GM18907 (cell line): ENCODE measurements around the gene SIAH3.
"Not testable (repeated sequence)": the region's sequence is repeated elsewhere in the genome, so short reads cannot be mapped to it uniquely, and the experiment has no call there.

Experiments used
- ATAC-seq: cut with Tn5 transposase; IDR thresholded peaks from one replicate; pipeline ENCODE4 v1.9.1; 2021; ENCODE audit warnings: mild to moderate bottlenecking, moderate library complexity; ENCODE audit not compliant: unreplicated experiment

The SIAH3 gene

GRCh38 chr13:45784755-45785675 is 66.5 kb downstream of the SIAH3 start:
- ATAC-seq = no peak

- no peak for ATAC-seq
Observed at GRCh38 chr13:45783346-45784043, 68.1 kb downstream of the SIAH3 start.

DNA sequence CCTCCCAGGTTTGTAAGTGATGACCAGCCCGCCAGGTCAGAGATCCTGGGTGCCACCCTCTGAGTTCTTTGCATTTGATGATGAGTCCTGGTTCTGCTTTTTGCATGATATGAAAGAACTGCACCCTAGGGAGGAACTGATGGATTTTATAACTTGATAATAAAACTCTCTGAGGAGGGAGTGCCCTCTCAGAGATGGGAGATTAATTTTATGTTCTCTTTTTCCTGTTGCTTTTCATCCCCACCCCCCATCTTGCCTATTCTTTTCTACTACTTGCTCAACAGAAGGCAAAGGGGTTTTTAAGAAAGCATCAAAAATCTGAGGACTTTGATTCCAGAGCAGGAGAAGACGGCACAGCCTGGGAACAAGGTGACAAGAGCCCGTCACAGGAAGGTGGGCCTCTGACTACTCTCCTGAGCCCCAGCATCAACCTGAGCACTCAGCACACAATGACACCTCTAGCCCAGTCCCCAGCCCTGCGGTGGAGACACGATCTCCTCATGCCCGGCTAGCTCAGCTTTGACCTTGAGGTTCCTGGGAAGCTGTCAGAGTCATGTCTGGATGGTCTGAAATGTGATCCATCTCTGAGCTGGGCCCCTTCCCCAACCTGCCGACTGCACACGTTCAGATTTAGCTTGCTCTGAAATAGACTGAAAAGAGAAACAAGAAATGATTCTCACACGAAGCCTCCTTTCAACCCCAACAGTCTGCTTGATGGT is 69.1 kb downstream of the SIAH3 start:
- ATAC-seq = no peak

GRCh38 chr13:45781553-45782326 is 69.8 kb downstream of the SIAH3 start:
- no peak for ATAC-seq

- ATAC-seq = no peak
Observed at GRCh38 chr13:45779901-45780300, 71.7 kb downstream of the SIAH3 start.

DNA sequence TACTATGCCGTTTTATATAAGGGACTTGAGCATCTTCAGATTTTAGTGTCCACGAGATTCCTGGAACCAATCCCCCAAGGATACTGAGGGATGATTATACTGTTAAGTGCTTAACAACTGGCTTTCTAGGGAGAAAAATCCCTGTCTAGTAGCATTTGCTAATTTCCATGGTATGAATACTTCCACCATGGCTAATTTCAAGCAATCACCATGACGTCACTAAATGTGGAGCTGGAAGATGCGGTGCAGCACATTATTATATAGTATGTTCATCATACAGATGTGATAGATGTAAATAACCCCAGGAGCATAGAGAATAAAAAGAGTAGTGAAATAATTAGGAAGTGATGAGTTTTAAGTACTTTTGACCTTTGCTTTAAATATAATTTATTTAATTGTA is 72.7 kb downstream of the SIAH3 start:
- no peak for ATAC-seq

DNA sequence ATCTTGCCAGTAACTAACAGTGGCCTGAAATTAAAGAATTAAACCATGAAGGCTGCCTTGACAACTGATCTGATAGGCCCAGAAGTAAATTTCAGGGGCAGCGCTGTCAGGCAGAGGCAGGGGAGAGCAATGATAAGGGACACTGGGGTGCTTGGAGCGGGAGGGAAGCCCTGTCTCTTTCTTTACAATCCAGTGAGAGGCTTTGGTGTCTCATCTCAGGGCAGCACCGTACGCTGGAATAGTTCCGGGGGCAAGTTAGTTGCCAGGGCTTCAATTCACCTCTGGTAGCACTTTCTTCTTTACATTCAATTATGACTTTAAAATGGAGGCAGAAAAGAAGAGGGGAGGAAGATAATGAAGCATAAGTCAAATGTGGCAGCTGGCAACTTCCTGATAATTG is 74.8 kb downstream of the SIAH3 start:
- ATAC-seq = no peak

DNA sequence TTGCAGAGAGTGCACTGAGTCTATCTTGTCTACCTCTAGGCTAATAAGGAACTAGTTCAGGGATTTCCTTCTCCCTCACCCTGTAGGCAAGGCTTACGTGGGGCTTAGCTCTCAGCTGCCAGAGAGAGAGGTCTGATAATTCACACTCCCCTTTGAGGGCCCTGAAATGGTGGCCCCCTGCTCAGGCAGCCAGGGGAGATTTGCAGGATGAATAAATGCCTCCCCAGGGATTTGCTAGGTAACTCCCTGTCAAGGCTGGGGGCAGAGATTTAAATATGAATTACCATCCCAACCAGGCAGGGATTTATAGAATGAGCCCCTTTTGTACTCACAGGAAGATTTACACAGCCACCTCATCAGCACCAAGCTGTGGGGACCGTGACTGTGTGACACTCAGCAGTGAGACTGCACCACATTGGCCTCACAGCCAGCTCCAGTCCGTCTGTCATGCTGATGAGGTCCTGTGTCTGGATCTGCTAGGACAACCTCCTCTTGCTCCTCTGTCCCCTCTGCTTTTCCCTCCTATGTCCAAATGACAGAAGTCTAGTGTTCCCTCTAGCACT is 76.1 kb downstream of the SIAH3 start:
- ATAC-seq = no peak

DNA sequence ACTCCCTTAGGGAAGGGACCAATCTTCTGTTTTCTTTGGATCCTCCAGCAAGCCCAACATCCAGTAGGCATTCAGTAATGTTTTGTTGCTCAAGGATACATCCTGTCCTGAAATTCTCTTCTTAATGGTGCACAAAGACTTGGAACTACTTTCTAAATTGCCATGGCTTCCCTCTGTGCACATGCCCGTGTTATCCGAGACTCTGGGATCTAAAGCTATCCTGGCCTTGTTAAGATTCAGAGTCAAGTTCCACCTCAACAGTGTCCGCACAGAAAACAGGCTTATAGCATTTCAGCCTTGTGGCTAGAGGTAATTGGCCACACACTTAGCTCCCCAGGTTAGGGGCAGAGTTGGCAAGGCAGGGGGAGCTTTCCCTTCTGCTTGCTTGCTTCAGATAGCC is 77.6 kb downstream of the SIAH3 start:
- ATAC-seq = no peak

DNA sequence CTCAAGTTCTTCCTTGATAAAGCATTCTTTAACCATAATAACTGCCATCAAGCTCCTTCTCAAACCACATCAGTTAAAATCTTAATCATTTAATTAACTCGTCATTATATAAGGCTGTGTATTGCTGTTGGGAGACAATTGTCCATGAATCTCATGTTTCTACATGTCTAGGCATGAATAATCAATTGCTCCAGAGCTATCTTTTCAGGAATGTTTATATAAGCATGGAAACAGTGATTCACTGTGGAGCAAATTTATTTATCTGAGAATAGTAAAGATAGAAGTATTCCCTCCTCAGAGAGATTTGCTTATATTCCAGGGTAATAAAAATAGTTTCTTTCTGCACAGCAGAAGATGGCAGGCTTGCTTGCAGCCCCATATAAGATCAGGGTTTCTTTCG is 78.3 kb downstream of the SIAH3 start:
- no peak for ATAC-seq

- ATAC-seq = no peak
Observed at GRCh38 chr13:45770886-45771285, 80.7 kb downstream of the SIAH3 start.

DNA sequence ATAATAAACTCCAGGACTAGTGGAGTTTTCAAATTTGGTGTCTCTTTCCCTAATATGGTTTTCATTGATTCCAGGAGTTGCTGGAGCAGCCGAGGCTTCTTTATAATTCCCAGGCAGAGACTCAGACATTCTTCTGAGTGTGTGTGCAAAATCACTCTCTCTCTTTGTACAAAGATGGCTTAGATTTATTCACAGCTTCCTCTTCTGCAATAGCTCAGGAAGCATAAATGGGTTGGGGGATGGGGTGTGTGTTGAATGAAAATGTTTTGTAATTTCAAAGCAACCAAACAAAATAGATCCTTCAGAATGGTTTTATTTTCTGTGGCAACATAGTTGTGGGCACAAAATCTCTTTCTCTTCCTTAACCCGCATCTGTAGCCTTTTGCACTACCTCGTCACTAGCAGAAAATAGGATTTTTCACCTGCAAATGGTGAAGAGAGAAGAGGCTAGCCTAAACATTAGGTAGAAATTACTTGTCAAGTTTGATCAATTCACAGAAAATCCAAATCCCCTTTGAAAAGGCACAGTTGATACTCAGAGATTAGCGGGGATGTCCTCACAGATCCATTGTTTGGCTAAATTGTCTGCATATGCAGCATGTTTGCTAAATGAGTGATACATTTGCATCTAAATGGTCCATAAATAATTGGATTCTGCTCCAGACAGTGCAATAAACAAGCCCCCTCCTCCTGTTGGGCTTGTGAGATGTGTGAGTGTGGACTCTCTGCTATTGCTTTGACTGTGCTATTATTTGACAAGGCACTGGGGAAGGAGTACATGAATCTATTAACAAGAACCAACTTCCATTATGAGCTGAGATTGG is 82.7 kb downstream of the SIAH3 start:
- no peak for ATAC-seq

- ATAC-seq = no peak
Observed at GRCh38 chr13:45765464-45765863, 86.1 kb downstream of the SIAH3 start.

GRCh38 chr13:45763419-45763818 is 88.1 kb downstream of the SIAH3 start:
- ATAC-seq = no peak

DNA sequence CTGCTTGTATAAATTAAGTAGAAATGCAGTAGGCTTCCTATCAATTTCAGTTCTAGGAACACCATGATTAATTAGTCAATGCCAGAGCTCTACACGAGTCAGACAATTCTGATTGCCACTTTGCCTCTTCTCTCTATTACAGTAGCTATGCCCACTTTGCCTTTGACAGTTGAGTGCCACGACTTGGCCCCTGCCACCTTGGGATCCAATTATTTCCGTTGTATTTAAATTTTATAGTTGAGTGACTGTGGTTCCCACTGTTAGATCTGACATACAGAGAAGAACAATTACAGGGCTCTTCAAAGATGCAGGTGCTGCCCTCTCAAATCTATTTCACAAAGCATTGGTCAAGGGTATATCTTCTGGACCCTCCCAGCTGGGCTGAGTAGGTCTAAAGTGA is 94.0 kb downstream of the SIAH3 start:
- ATAC-seq = not testable (repeated sequence)

DNA sequence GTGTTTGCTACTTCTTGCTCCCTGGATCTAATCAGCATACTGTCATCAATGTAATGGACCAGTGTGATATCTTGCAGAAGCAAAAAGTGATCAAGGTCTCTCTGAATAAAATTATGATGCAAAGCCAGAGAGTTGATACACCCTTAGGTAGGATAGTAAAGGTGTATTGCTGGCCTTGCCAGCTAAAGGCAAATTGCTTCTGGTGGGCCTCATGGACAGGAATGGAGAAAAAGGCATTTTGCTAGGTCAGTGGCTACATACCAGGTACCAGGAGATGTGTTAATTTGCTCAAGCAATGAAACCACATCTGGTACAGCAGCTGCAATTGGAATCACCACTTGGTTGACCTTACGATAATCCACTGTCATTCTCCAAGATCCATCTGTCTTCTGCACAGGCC is 95.1 kb downstream of the SIAH3 start:
- ATAC-seq = not testable (repeated sequence)

DNA sequence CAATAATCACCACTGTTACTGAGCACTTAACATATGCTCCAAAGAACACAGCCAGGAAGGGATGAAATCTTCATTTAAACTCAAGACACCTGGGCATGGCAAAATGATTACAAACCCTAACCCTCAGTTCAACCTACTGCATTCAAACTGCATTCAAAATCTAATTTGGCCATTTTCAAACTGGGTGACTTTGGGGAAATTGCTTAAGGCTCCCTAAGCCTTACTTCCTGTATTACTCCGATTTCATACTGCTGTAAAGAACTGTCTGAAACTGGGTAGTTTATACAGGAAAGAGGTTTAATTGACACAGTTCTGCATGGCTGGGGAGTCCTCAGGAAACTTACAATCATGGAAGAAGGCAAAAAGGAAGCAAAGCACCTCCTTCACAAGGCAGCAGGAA is 99.0 kb downstream of the SIAH3 start:
- ATAC-seq = no peak

- no peak for ATAC-seq
Observed at GRCh38 chr13:45751885-45752284, 99.7 kb downstream of the SIAH3 start.

DNA sequence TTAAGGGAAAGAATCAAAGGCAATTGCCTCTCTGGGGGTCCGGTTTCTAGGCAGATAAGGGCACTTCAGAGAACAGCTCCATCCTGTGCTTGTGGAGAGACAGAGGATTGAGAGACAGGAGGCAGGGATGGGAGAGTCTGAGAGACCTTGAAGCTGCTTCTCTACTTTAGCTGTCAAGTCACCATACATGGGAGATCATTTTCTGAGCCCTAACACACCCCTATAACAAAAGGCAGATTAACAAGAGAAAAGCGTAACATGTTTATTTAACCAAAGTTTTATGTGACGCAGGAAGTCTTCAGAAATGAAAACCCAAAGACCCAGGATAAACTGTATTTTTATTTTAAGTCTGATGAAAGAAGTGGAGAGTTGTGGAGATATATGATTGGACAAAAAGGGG is 101.0 kb downstream of the SIAH3 start:
- no peak for ATAC-seq
